Ovary (tissue), 3 donors: Measurements from ENCODE around the gene NID1.

Experiments used
- CTCF ChIP-seq, 3 donors: fragments of 450-650 bp in 2 of 3; fragments of 200-600 bp in 1 of 3; IDR thresholded peaks; one replicate each; pipeline versions ENCODE4 v1.5.1 to v1.8.0; 2016 to 2022; ENCODE audit warnings: antibody characterized with exemption in 3 of 3, mild to moderate bottlenecking in 1 of 3
- POLR2A ChIP-seq: fragments of 450-650 bp; IDR thresholded peaks from one replicate; pipeline ENCODE4 v1.6.1; 2017; ENCODE audit warnings: antibody characterized with exemption, mild to moderate bottlenecking, moderate library complexity
- donor health status: DM: no; HTN: no; CAD: no.

DNA sequence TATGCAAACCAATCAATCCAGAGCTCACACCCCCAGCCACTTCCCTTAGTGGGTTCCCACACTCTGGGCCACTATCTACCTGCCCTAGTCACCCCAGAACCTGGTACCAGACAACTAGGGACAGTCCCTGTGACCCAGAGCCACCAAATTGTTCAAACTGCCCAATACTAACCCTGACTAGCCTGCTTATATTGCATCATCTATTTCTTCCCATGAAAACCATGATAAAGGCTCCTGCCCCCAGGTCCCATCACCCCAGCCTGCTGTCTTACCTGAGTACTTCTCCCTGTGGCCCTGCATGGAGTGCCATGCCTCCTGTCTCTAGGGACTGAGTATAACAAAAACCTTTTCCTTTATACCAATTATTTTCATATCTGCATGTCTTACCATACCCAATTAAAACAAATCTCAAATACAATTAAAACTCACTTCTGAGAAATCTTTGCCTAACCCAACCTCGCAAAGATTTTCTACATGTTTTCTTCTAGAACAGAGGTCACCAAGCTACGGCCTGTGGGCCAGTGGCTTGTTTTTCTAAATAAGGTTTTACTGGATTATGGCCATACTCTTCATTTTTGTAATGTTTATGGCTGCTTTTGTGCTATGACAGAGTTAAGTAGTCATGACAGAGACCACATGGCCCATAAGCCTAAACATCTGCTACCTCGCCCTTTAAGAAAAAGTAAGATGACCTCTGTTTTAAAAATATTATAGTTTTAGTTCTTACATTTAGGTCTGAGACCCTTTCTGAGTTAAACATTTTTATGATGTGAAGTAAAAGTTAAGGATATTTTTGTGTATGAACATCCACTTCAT lies 31.0 kb upstream of the NID1 start:
- TF ChIP-seq POLR2A (no peak), CTCF (IDR thresholded peaks at IDR 0.05) (no peak)
